Stimulated activated CD8-positive, alpha-beta memory T cell treated with anti-CD3 and anti-CD28 coated beads, Interleukin-4, amount 100 ng/mL, for 1 hour (primary cell): ENCODE results near the gene ZBTB21.

ENCODE experiments used
- DNase-seq, 2 donors: peaks; one replicate each; pipeline ENCODE4 v3.0.0-alpha.2; 2020; ENCODE audit warnings: low read depth in 2 of 2, low spot score in 1 of 2

ZBTB21 gene

DNA sequence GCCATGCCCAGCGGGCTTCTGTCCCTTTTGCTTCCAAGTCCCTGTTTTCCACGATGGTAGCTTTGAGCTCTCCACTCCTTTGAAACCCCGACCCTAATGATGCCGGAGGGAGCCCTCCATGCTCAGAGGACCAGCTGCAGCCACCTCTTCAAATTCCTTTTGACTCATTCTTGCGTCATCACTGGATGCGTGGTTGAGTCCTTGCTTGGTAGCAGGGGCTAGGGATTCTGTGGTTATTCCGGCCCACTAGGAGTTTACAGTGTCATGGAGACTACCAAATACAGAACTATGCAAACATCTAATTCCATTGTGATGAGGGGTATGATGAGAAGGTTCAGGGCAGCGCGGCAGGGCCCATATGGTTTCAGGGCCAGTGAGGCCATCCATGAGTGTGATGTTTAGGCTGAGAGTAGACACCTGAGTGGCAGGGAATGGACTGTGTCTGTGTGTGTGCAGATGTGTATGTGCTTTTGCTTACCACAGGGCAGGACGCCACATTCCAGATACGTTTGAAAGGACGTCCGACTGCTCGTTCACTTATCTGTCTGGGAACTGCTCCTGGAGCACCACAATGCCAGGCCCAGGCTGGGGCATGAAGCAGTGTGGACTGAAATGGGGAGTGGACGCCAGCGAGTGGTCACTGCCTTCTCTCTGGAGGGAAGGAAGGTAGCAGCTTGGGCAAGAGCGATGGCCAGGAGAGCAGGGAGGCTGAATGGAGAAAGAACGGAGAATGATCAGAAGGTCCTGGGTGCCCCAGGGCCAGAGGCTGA, 30.4 kb upstream of the ZBTB21 start:
- DNase-seq = no peak

DNA sequence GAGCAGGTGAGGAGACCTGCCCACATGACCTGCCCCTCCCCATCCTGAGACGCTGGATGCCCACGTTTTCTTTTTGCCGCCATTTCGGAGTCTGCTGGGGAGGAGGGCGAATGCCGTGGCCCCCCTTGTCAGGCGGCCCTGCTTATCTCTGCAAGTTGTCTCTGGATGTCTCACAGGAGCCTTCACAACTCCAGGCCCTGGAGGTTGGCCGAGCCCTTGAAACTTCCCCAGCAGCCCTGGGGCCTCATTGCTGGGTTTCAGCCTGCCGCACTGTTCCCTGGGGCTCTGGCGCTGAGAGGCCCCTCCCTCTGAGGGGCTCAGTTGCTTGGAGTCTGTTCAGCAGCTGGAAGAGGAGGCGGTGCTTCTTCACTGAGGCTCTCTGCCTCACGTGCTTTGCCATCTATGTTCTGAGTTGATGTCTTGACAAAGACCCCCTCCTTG, 29.8 kb upstream of the ZBTB21 start:
- DNase-seq = no peak

DNA sequence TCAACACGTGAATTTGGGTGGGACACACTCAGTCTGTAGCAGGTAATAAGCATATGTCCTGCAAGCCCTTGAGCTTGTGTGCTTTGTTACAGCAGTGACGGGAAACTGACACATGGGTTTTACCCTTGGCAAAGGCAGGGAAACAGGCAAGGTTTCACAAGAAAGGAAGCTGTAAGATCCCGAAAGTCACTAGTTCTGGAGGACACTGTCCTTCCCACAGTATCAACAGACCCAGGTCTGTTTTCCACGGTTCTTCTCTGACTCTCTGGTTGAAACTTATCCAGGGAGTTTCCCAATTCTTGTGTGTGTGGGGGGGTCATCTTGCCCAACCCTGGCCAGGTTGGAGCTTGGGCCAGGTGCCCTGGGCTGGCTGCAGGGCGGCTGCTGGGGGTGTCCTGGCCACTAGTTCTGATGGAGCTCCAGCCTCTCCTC, 29.3 kb upstream of the ZBTB21 start:
- DNase-seq = no peak

DNA sequence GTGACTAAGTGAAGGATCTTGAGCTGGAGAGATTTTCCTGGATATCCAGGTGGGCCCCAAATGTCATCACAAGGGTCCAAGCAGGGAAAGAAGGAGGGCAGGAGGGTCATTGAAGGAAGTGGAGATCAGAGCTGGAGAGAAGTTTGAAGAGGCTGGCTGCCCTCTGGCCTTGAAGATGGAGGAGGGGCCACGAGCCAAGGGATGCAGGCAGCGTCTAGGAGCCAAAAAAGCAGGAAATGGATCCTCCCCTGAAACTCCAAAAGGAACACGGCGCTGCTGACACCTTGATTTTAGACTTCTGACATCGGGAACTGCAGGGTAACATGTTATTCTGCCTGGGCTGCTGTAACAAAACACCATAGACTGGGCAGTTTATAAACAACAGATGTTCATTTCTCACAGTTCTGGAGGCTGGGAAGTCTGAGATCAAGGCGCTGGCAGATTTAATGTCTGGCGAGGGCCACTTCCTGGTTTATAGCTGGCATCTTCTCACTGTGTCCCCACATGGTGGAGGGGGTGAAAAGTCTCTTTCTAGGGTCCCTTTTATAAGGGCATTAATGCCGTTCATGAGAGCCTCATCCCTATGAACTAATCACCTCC, 28.8 kb upstream of the ZBTB21 start:
- DNase-seq = no peak

DNA sequence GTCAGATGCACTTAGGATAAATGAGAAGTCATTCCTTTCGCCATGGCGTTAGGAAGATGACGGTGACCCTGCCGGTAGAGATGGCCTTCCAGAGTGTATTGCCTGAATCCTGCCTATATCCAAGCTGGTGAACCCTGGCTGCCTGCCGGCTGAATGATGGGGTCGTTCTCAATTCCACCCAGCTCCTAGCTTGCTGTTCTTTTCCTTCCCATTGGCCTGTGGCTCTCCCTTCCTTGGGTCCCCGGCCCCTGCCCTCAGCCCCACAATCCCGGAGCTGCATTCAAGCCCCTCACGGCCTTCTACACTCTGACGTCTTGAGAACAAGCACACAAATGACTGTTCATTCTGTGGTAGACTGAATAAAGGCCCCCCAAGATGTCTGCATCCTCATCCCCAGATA, 28.2 kb upstream of the ZBTB21 start:
- DNase-seq = no peak

DNA sequence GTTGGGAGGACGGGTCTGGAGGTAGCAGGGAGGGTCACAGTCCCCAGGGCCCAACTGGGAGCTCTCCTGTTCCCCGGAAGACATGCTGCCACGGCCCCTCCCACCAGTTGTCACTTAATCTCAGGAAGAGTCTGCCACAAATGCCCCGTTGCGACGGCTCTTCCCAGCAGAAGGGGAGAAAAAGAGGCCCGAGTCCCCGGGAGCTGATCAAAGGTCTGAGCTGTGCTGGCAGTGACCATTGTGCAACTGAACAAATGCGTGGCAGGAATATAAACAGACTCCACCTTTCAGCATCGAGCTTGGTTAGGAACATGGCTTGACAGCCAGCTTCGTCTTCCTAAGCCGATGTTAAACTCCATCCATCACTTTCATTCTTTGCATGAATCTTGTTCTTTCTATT, 27.8 kb upstream of the ZBTB21 start:
- no peak for DNase-seq

DNA sequence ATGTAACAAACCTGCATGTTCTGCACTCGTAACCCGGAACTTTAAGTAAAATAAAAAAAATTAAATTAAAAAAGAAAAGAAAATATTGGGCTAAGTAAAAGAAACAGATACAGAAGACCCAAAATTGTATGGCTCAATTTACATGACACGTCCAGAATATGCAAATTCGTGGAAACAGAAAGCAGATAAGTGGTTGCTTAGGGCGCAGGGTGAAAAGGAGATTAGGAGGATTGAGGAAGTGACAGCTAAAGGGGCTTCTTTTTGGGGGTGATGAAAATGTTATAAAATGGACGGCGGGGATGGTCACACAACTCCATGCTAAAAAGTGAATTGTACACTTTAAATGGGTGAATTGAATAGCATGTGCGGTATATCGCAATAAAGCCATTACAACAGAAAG, 27.4 kb upstream of the ZBTB21 start:
- no peak for DNase-seq

DNA sequence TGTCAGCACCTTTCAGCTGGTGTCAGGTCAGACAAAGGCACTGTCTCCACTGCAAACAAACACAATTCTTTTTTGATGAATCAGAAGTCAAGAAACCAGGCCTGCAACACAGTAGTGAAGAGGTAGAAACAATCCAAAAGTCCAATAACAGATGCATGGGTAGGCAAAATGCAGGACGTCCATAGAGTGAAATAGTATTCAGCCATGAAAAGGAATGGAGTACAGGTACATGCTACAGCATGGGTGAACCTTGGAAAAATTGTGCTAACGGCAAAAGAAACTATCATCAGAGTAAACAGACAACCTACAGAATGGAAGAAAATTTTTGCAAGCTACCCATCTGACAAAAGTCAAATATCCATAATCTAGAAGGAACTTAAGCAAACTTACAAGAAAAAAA, 26.2 kb upstream of the ZBTB21 start:
- no peak for DNase-seq

DNA sequence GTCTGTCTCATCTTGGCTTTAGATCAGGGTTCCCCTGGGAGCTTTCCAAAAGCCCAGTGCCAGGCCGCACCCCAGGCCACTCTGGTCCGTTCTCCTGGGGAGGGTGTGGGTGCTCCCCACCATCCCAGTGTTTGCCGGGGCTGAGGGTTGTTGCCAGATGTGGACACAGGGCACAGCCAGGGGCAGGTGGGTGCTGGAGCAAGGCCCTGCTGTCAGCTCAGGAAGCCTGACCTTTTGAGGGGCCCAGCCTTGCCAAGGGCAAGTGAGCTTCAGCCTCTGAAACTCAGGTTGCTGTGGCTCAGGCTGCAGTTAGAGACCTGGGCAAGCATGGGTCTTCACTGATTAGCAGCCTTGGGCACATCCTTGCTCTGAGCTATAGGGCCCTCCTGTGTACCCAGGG, 22.8 kb upstream of the ZBTB21 start:
- DNase-seq = no peak

DNA sequence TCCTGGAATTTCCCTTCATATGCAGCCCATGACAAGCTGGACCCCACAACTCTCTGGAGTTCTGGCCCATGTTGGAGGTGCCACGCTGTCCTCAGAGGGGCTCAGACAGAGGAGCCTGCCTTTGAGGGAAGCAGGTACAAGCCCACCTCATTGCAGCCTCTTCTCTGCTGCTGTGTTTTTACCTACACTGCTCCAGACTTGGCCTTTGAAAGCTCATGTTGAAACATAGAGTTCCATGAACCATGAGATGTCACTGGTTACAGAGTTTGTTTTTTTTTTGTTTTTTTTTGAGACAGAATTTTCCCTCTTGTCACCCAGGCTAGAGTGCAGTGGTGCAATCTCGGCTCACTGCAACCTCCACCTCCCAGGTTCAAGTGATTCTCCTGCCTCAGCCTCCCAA, 22.1 kb upstream of the ZBTB21 start:
- no peak for DNase-seq

DNA sequence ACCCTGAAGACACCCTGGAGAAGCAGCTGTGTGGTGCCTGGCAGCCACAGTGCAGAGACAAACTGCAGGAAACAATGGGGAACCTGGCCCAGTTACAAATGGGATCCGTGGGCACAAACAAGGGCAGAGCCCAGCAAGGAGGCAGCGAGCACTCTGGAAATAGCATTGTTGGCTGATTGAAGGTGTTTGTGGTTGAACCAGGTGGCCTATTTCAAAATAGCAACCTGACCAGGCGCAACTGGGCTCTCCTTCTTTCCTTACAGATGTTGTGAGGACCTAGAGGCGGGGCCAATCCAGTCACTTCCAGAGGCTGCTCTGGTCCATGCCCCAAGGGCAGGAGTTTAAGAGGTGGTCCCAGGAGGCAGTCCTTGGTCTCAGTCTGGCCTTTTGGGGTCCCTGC, 21.7 kb upstream of the ZBTB21 start:
- no peak for DNase-seq

DNA sequence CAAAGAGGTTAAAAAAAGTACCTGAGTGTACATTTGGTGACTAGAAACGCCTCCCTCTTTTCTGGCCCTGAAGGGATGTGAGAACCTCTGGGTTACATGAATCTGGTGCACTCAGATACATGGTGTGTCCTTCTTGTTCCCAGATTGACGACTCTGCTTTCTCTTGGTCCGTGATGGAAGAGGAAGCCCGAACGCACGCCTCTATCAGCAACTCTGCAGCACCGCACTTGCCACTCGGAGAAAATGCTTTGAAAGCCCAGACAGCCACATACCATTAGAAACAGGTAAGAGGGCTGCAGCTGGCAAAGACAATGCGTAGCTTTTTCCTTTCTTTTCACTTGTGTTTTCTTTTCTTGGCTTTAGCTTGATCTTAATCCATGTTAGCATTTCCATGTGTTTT, 21.1 kb upstream of the ZBTB21 start:
- no peak for DNase-seq

DNA sequence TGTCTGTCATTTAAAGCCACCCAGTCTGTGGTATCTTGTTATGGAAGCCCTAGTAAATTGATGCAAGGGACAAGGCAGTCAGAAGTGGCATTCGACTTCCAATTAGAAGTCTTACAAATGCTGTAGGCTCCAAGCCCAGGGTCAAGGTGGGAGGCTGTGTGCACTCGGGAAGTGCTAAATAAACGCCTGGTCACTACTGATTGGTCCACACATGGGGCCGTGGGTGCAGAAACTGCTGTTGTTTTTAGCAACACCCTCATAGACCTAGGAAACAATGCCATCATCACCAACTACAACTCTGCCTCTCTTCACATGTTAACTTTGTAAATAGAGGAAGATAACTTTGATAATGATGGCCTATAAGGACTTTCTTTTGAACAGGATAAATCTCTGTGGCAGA, 20.2 kb upstream of the ZBTB21 start:
- no peak for DNase-seq

DNA sequence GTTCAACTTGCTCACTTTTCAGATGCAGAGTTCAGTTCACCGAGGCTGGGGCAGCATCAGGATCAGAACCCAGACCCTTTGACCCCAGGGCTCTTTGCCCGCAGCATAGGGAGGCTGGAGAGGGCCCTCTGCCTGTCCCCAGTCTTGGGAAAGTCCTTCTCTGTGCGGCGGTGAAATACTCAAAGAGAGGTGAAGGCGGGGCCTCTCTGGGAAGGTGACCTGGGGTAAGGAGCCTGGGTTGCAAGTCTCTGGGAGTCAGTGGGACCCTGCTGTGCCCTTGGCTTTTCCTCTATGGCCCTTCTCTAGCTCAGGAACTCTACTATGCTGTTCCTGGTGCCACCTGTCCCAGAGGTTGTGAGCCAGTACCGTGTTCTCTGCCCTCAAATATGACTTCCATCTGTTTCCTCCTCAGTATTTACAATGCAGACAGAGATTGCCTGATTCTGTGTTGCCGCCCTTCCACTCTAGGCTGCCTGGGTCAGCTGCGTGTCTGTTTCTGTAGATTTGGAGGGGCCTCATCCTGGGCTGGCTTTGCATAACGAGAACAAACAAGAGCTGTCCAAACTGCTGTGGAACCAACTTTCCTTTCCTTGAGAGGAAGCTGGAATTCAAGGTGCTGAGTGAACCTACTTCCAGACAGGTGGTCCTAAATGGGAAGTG, 18.7 kb upstream of the ZBTB21 start:
- DNase-seq = no peak

DNA sequence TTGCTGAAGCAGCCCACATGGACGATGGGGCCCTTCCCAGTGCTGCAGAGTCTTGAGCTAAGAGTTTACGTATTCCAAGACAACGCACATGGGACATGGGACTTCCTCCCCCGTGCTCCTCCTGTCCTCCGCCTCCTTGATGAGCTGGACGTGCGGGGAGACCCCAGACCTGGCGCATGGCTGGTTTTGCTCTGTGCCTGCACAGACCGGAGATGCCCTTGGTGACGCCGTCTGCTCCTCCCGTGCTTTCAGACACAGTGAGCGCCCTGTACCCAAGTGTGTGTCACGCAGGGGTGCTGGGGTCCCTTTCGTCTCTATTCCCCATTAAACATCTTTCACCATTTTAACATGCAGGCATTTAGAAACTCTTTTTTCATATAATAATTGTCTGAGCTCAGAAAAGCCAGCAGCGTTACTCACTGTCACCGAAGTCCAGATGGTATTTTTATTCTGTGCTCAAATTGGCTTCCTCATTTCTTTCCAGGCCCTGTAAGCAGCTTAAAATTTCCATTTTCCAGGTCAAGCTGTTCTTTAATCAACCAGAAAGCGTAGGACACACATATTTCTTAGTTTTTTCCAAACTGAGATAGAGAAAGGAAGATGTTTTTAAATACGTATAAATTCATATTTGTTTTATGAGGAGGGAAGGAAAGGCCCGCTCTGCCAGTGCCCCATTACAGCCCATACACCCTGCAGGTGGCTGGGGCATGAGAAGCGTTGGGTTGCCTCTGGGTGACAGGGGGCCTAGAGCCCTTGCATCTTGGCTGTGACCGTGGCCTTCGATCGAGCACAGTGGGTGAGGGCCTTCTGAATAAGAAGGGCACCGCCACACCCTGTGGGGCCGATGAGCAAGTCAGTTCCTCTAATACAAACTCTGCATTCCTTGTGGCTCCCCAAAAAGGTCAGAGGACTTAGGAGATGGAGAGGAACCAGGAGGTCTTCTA, 17.9 kb upstream of the ZBTB21 start:
- no peak for DNase-seq

DNA sequence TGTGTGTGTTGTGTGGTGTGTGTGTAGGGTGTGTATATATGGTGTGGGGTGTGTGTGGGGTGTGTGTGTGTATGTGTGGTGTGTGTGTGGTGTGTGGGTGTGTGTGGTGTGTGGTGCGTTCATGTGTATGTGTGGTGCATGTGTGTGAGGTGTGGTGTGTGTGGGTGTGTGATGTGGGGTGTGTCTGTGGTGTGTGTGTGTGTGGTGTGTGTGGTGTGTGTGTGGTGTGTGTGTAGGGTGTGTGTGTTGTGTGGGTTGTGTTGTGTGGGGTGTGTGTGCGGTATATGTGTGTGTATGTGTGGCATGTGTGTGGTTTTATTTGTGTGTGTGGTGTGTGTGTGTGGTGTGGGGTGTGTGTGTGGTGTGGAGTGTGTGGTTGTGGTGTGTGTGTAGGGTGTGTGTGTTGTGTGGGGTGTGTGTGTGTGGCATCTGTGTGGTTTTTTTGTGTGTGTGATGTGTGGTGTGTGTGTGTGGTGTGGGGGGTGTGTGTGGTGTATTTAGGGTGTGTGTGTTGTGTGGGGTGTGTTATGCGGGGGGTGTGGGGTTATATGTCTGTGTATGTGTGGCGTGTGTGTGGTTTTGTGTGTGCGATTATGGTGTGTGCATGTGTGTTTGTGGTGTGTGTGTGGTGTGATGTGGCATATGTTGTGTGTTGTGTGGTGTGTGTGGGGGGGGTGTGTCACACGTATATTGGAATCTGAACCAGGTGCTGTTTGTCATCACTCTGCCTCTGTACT, 17.1 kb upstream of the ZBTB21 start:
- DNase-seq = no peak

DNA sequence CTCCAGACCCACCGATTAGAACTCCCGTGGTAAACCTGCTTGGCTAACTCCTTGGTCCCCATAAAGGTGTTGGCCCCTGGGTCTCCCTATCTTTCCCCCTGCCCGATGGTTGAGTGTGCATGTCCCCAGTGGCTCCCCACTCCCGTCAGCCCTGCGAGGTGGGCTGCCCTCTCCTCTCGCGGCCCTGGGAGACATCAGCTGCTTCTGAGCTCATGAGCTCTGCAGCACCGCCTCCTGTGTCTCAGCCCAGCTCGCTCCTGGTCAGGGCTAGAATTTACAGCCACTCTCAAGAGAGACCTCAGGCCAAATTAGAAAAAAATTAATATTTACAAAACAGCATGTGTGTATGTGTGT, 15.9 kb upstream of the ZBTB21 start:
- DNase-seq = no peak

DNA sequence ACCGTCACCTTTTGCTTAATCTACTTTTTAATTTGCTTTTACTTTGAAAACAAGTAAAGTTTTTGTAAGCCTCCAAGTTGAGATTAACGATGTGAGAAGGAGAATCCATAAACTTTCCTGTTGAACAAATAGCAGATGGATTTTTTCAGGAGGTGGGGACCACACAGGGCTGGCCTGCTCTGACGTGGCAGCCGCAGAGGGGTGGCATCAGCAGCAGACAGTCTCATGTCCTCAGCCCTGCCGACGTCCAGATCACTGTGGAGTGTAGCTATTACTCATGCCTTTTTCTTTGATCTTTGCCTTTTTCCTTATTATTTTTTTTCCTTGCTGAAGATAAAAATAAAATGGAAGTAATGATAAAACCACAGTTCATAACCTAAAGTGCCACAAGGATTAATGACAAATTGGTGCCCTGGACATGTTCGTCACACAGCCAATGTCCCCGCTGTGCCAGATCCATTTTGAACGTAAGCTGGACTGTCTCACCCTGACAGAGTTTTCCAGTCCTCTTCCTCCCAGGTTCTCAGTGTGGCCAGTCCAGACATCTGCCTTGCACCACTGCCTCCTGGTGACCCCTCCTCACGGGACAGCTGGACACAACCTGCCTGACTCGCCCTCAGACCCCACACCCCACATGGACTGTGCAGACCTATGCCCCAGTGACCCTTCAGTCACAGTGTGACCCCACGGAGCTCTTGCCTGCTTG, 15.4 kb upstream of the ZBTB21 start:
- no peak for DNase-seq

DNA sequence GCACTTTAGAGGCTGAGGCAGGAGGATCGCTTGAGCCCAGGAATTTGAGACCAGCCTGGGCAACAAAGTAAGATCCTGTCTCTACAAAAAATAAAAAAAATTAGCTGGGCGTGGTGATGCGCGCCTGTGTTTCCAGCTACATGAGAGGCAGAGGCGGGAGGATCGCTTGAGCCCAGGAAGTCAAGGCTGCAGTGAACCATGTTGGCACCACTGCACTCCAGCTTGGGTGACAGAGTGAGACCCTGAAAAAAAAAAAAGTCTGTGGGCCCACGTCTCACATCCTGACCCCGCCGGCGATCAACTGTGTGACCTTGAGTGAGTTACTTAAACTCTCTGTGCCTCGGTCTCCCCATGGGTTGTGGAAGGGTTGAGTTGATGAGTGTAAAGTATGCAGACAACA, 12.7 kb upstream of the ZBTB21 start:
- DNase-seq = no peak

DNA sequence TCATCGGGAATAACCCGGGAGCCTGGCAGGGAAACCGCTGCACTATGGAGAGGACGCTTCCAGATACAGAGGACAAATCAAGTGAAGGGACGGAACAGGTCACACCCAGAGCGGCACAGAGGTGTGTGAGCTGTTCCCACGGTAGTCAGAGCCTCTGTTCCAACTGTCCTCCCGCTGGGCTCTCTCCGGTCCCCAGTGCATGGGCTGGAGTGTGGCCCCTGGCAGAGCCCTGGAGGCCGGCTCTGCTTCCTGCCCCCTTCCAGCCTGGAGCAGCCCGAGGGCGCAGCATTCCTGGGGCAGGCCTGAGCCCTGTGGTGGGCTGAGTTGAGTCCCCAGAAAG, 11.9 kb upstream of the ZBTB21 start:
- no peak for DNase-seq
